ENCODE data around the gene SYNDIG1. TPM values are rescaled to one million over a fixed set of nuclear protein-coding genes. Genes with fewer than 3 reads are reported as not detected.

SYNDIG1 gene
- total and polyA plus RNA-seq, 9 of the 15 experiments (the other 6 are each of a cell fraction or from before 2014, with no cell fraction given) = not detected

DNA sequence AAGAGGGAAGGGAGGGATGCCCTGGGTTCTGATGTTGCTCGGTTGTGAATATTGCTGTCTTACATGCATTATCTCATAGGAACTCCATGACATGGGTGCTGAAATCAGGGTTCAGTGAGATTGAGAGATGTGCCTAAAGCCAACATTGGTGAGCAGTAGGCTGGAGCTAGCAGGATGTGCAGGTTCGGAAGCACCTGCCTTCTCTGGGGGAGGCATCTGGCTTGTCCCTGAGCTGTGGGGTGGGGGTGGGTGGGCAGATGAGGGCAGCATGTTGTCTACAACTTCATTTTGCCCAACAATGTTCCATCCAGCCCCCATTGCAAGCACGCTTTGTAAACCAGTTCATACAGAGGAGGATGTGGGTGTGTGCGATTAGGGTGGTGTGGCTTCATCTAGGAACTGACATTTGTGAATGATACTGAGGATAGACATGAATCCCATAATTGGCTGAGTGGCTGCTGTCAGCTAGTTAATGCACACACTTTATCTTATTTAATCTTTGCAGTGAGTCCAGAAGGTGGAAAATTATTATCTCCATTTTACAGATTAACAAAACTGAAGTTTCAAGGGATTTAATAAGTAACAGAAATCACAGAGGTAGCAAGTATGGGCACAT, 119.4 kb downstream of the SYNDIG1 start:
- Histone ChIP-seq H4K20me1 (replicated peaks; ENCODE audit: control insufficient read depth, insufficient read depth, low read length) (no peaks in the 10 kb centered on the region), H3K9ac (ENCODE audit: insufficient read depth in 1 of 2, low read depth in 2 of 2, low read length in 2 of 2) (no peak overlapping the region), H3K79me2 (ENCODE audit: control insufficient read depth, insufficient read depth, low read length) (no peaks in the 10 kb centered on the region), H2AFZ (ENCODE audit: low read depth, low read length) (no peak overlapping the region), H3K9me1 (ENCODE audit: control insufficient read depth, insufficient read depth, low read length) (no peaks in the 10 kb centered on the region), H3K36me3 (ENCODE audit: control insufficient read depth, insufficient read depth, low read length) (no peaks in the 10 kb centered on the region), H3K4me2 (ENCODE audit: insufficient read depth, low read length) (no peak overlapping the region), H3K4me1 (replicated peaks in 1 of 2; ENCODE audit: control insufficient read depth in 2 of 2, insufficient read depth in 2 of 2, low read length in 2 of 2) (no peaks in the 10 kb centered on the region; a peak in 1 of 5 replicates), H3K27me3 (ENCODE audit: control insufficient read depth in 2 of 2, insufficient read depth in 2 of 2, low read length in 2 of 2) (peaks cover 0 to 7% of the 10 kb centered on the region in 2 experiments; a peak in 1 of 5 replicates), H3K27ac (ENCODE audit: extremely low read depth, low read depth, low read length) (no peak overlapping the region), H3K9me3 (replicated peaks; ENCODE audit: control insufficient read depth, insufficient read depth, low read depth, low read length) (no peaks in the 10 kb centered on the region), H3K4me3 (no peak overlapping the region)
- WGBS (ENCODE audit: insufficient coverage, low coverage, missing lambda C conversion rate) = 0% methylated on average over 2 of the region's 4 CpGs
- intact Hi-C loops (cut with micrococcal nuclease) (no loop called here), in situ Hi-C loops (cut with MboI) (no loop called here)
- no peak for ATAC-seq
- ChIA-PET CTCF (ENCODE audit: low intra/inter-chr PET ratio) (no interaction called here), POLR2A (interaction anchor here (0.6 to 1.6 kb wide), 2 partner anchors 9 to 166 kb away, joined by 3 to 5 read pairs; no protein-coding TSS in a partner anchor)
- TF ChIP-seq DPF2 (IDR thresholded peaks at IDR 0.05) = no peak
- TF ChIP-seq, protein P1, sequence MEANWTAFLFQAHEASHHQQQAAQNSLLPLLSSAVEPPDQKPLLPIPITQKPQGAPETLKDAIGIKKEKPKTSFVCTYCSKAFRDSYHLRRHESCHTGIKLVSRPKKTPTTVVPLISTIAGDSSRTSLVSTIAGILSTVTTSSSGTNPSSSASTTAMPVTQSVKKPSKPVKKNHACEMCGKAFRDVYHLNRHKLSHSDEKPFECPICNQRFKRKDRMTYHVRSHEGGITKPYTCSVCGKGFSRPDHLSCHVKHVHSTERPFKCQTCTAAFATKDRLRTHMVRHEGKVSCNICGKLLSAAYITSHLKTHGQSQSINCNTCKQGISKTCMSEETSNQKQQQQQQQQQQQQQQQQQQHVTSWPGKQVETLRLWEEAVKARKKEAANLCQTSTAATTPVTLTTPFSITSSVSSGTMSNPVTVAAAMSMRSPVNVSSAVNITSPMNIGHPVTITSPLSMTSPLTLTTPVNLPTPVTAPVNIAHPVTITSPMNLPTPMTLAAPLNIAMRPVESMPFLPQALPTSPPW (CRISPR knock-in tag; IDR thresholded peaks at IDR 0.05) = no peak
- TF ChIP-seq, protein P2, sequence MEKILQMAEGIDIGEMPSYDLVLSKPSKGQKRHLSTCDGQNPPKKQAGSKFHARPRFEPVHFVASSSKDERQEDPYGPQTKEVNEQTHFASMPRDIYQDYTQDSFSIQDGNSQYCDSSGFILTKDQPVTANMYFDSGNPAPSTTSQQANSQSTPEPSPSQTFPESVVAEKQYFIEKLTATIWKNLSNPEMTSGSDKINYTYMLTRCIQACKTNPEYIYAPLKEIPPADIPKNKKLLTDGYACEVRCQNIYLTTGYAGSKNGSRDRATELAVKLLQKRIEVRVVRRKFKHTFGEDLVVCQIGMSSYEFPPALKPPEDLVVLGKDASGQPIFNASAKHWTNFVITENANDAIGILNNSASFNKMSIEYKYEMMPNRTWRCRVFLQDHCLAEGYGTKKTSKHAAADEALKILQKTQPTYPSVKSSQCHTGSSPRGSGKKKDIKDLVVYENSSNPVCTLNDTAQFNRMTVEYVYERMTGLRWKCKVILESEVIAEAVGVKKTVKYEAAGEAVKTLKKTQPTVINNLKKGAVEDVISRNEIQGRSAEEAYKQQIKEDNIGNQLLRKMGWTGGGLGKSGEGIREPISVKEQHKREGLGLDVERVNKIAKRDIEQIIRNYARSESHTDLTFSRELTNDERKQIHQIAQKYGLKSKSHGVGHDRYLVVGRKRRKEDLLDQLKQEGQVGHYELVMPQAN (IDR thresholded peaks at IDR 0.05; ENCODE audit: borderline replicate concordance) = no peak
- TF ChIP-seq RBM22 (IDR thresholded peaks at IDR 0.05; ENCODE audit: low read depth, low read length, poor library complexity, severe bottlenecking) = no peak
- no peak for TF ChIP-seq NCOA4 (IDR thresholded peaks at IDR 0.05; ENCODE audit: partially characterized antibody)
- TF ChIP-seq, protein P3, sequence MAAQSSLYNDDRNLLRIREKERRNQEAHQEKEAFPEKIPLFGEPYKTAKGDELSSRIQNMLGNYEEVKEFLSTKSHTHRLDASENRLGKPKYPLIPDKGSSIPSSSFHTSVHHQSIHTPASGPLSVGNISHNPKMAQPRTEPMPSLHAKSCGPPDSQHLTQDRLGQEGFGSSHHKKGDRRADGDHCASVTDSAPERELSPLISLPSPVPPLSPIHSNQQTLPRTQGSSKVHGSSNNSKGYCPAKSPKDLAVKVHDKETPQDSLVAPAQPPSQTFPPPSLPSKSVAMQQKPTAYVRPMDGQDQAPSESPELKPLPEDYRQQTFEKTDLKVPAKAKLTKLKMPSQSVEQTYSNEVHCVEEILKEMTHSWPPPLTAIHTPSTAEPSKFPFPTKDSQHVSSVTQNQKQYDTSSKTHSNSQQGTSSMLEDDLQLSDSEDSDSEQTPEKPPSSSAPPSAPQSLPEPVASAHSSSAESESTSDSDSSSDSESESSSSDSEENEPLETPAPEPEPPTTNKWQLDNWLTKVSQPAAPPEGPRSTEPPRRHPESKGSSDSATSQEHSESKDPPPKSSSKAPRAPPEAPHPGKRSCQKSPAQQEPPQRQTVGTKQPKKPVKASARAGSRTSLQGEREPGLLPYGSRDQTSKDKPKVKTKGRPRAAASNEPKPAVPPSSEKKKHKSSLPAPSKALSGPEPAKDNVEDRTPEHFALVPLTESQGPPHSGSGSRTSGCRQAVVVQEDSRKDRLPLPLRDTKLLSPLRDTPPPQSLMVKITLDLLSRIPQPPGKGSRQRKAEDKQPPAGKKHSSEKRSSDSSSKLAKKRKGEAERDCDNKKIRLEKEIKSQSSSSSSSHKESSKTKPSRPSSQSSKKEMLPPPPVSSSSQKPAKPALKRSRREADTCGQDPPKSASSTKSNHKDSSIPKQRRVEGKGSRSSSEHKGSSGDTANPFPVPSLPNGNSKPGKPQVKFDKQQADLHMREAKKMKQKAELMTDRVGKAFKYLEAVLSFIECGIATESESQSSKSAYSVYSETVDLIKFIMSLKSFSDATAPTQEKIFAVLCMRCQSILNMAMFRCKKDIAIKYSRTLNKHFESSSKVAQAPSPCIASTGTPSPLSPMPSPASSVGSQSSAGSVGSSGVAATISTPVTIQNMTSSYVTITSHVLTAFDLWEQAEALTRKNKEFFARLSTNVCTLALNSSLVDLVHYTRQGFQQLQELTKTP (IDR thresholded peaks at IDR 0.05; ENCODE audit: low read depth in 1 of 2, partially characterized antibody in 2 of 2) = no peak
- TF ChIP-seq HEY1 (CRISPR knock-in tag; IDR thresholded peaks at IDR 0.05; ENCODE audit: borderline replicate concordance) = no peak
- no peak for TF ChIP-seq NCOA6 (IDR thresholded peaks at IDR 0.05)
- TF ChIP-seq BCOR (IDR thresholded peaks at IDR 0.05) = no peak
- no peak for TF ChIP-seq NCOR1 (IDR thresholded peaks at IDR 0.05)
- TF ChIP-seq STAT5A (IDR thresholded peaks at IDR 0.05; ENCODE audit: borderline replicate concordance, low read length) = no peak
- no peak for TF ChIP-seq FOXP1 (CRISPR knock-in tag; IDR thresholded peaks at IDR 0.05)
- no peak for TF ChIP-seq FOSL1 (tag; conservative IDR thresholded peaks at IDR 0.05)
- DNase-seq (ENCODE audit: extremely low read depth in 1 of 4, low spot score in 3 of 4) = no peak
- BruUV-seq (replicated peaks) = no TSS peak
- FAIRE-seq = no peak
